AG04450 (cell line): Measurements from ENCODE around the gene LSM7. TPM values are rescaled to one million over a fixed set of nuclear protein-coding genes. Genes with fewer than 3 reads are reported as not detected.

Experiments
- CTCF ChIA-PET: fragments of 300-600, 350-600 bp; formaldehyde crosslinking; extraction: SDS; loops from one replicate; lab custom pipeline; 2022; ENCODE audit warnings: antibody characterized with exemption, inconsistent platforms; lab: Charles Lee
- POLR2A ChIA-PET: fragments of 350-600 bp; formaldehyde crosslinking; extraction: SDS; loops from one replicate; lab custom pipeline; 2021; ENCODE audit warnings: antibody characterized with exemption, inconsistent platforms; lab: Yijun Ruan, JAX
- DNase-seq: peaks from one replicate; pipeline ENCODE4 v3.0.0-alpha.2; 2011; ENCODE audit warnings: low read depth, low spot score
- H3K27ac ChIP-seq: one replicate; pipeline ENCODE4 v1.5.1; 2012; ENCODE audit warnings: low read depth, low read length, control low read depth
- H3K27me3 ChIP-seq: one replicate; pipeline ENCODE4 v1.6.0; 2012; ENCODE audit warnings: low read length; ENCODE audit not compliant: control insufficient read depth, insufficient read depth
- H3K4me3 ChIP-seq: 2 replicates; pipeline ENCODE4 v1.5.1; 2011; ENCODE audit warnings: mild to moderate bottlenecking, low read depth, low read length, control low read depth
- H3K9me3 ChIP-seq: 2 replicates; pipeline ENCODE4 v1.5.1; 2012; ENCODE audit warnings: low read length; ENCODE audit not compliant: control insufficient read depth, insufficient read depth
- polyA plus RNA-seq: library from polyadenylated mRNA; depleted of rRNA; stranded (reverse); fragments of >200 nt; gene quantifications from 2 replicates; pipeline ENCODE4 v1.2.3, GENCODE V29; 2011
- TF ChIP-seq, protein P1 (sequence below): IDR thresholded peaks from 2 replicates; pipeline ENCODE4 v1.5.1; 2011; ENCODE audit warnings: low read depth, low read length, control low read depth, inconsistent platforms

LSM7 gene
- polyA plus RNA-seq, 1 experiment = 137 TPM

DNA sequence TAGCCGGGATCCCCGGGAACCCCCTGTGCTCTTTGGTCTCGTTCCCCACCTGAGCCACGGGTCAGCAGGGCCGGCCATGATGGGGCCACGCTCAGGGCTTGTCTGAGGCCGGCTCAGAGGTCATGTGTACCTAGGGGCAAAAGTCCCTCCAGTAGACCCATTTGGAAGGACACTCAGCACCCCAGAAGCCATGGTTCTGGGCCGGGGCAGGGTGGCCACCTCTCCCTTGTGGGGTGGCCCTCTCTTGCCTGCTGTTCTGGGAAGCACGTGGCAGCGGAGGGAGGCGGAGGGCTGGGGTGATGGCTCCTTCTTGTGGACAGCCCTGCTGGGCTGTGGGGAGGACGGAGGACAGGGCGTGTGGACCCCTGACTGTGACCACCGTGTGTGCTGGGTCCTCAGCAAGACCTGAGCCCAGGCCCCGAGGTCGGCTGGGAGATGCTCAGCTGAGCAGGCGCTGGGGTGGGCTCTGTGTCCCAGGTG, 40.0 kb downstream of the LSM7 start:
- POLR2A ChIA-PET = interaction anchor here (0.5 to 1.2 kb wide), 3 partner anchors 17 to 137 kb away, joined by 3 to 7 read pairs (median 3); partner anchors contain the start of gene AP3D1
- H3K27ac ChIP-seq = no peak overlapping the region
- H3K4me3 ChIP-seq = no peak overlapping the region
- peaks cover 4% of the 10 kb centered on the region; the same call in 1 of the 2 replicates for H3K9me3 ChIP-seq
- CTCF ChIA-PET = no interaction called here
- DNase-seq = no peak
- peaks cover 45% of the 10 kb centered on the region for H3K27me3 ChIP-seq
- TF ChIP-seq, protein P1, sequence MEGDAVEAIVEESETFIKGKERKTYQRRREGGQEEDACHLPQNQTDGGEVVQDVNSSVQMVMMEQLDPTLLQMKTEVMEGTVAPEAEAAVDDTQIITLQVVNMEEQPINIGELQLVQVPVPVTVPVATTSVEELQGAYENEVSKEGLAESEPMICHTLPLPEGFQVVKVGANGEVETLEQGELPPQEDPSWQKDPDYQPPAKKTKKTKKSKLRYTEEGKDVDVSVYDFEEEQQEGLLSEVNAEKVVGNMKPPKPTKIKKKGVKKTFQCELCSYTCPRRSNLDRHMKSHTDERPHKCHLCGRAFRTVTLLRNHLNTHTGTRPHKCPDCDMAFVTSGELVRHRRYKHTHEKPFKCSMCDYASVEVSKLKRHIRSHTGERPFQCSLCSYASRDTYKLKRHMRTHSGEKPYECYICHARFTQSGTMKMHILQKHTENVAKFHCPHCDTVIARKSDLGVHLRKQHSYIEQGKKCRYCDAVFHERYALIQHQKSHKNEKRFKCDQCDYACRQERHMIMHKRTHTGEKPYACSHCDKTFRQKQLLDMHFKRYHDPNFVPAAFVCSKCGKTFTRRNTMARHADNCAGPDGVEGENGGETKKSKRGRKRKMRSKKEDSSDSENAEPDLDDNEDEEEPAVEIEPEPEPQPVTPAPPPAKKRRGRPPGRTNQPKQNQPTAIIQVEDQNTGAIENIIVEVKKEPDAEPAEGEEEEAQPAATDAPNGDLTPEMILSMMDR = no peak

DNA sequence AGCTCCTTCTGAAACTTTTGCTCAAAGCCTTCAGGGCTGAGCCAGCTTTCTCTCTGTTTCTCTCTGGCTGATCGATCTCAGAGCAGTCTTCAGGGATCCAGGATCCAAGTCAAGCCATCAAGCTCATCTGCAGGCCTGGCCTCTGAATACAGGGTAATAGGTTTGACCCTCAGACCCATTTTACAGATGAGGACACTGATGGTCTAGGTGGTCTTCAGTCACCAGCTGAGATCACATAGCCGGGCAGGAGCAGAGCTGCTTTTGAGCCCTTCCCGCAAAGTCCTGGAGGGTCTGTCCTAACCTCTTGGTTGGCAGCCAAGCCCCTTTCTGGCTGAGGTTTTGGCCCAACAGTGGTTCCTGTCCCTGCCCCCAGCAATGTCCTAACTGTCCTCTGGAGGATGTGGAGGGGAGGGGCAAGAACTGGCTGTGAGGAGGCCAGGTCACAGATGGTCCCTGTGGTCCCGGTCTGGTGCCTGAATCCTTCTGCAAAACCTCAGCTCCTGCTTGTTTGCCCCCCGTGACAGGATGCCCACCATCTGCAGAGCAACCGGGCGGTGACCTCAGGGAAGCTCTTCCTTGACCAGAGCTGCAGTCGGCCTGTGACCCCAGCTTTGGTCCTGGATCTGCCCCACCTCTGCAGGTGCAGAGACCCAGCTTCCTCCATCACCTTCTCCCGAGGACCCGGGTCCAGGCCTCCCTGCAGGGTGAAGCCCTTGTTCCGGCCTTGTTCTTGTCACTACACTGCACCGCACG, 40.6 kb downstream of the LSM7 start:
- ChIA-PET CTCF (no interaction called here), POLR2A (no interaction called here)
- H3K27me3 ChIP-seq = peaks cover 44% of the 10 kb centered on the region

DNA sequence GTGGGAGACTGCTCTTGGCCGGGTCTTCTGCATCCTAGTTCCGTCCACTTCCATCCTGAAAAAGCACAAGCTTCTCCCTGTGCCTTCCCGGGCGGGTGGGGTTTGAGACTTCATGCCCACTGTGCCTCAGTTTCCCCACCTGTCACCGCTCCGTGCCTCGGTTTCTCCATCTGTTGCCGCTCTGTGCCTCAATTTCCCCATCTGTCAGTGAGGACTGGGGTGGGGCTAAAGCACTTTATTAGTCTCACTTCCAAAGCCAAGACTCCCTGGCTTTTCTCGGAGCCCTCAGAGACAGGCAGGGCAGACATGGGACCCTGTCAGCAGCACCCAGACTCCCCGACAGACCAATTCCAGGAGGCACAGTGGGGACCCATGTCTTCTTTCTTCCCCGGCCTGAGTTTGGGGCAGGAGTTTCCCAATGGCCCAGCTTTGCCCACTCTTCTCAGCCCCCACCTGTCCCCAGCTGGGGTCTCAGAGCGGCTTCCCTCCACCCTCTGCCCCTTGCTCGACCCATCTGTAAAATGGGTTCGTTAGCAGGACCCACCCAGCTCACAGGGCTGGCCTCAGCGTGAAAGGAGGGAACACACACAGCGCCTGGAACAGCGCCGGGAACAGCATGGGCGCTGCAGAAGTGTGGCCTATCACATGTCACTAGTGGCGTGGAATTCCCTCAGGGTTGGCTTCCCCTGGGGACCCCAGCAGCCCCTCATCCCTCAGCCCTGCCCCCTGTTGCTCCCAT, 41.8 kb downstream of the LSM7 start:
- Histone ChIP-seq H3K27ac (no peak overlapping the region), H3K9me3 (peaks cover 4% of the 10 kb centered on the region; the same call in 1 of the 2 replicates), H3K4me3 (no peak overlapping the region), H3K27me3 (peaks cover 39% of the 10 kb centered on the region)
- POLR2A ChIA-PET = interaction anchor here (0.5 to 1.8 kb wide), 2 partner anchors 8 to 220 kb away, joined by 3 to 6 read pairs; no protein-coding TSS in a partner anchor
- no peak for DNase-seq
- CTCF ChIA-PET = no interaction called here
- TF ChIP-seq, protein P1 = no peak

More for the DNA sequence above, 40.6 kb downstream of the LSM7 start:
- TF ChIP-seq, protein P1 = no peak
- DNase-seq = no peak
- H3K9me3 ChIP-seq = peaks cover 4% of the 10 kb centered on the region; the same call in 1 of the 2 replicates
- H3K4me3 ChIP-seq = no peak overlapping the region
- no peak overlapping the region for H3K27ac ChIP-seq

DNA sequence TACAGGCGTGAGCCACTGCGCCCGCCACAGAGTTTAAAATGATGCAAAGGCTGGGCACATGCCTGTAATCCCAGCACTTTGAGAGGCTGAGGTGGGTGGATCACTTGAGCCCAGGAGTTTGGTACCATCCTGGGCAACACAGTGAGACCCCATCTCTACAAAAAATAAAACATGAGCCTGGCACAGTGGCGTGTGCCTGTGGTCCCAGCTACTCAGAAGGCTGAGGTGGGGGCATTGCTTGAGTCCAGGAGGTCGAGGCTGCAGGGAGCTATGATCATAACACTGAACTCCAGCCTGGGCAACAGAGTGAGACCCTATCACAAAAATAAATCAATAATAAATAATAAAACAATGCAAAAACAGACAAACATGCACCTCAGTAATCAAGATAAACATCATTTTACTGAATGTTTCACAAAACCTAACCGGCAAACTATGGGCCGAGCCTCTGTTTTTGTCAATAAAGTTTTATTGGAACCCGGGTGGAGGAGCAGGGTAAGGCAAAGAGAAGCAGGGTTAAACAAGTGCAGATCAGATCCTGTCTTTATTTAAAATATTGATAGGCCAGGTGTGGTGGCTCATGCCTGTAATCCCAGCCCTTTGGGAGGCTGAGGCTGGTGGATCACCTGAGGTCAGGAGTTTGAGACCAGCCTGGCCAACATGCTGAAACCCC, 44.4 kb downstream of the LSM7 start:
- Histone ChIP-seq H3K27ac (no peak overlapping the region), H3K9me3 (peaks cover 4% of the 10 kb centered on the region; the same call in 1 of the 2 replicates), H3K27me3 (peaks cover 21% of the 10 kb centered on the region), H3K4me3 (no peak overlapping the region)
- ChIA-PET CTCF (interaction anchor here (1.2 kb wide), 1 partner anchor 10 kb away, joined by 5 read pairs; no protein-coding TSS in a partner anchor), POLR2A (no interaction called here)
- TF ChIP-seq, protein P1 = no peak
- DNase-seq = no peak
